WI38 (cell line): ENCODE results near the gene UGT1A6.

Source experiments
- H3K4me3 ChIP-seq: 2 replicates; pipeline ENCODE4 v1.5.1; 2011; ENCODE audit warnings: low read depth, mild to moderate bottlenecking, control low read depth, low read length
- CTCF ChIP-seq: IDR thresholded peaks from 2 replicates; pipeline ENCODE4 v1.5.1; 2012; ENCODE audit warnings: low read depth, mild to moderate bottlenecking, control low read depth, low read length

The UGT1A6 gene

GRCh38 chr2:233674314-233674713 is 18.4 kb upstream of the UGT1A6 start:
- no peak overlapping the region for H3K4me3 ChIP-seq
- no peak for TF ChIP-seq CTCF

- no peak for TF ChIP-seq CTCF
- H3K4me3 ChIP-seq, result no peak overlapping the region
Measured at GRCh38 chr2:233674995-233675394, 17.7 kb upstream of the UGT1A6 start.

GRCh38 chr2:233676046-233676445 is 16.6 kb upstream of the UGT1A6 start:
- no peak overlapping the region for H3K4me3 ChIP-seq
- TF ChIP-seq CTCF, result no peak

- TF ChIP-seq CTCF, result no peak
- no peak overlapping the region for H3K4me3 ChIP-seq
Measured at GRCh38 chr2:233679196-233679595, 13.5 kb upstream of the UGT1A6 start.

- no peak for TF ChIP-seq CTCF
- no peak overlapping the region for H3K4me3 ChIP-seq
Measured at GRCh38 chr2:233680361-233681045, 12.2 kb upstream of the UGT1A6 start.

GRCh38 chr2:233681521-233682099 is 11.1 kb upstream of the UGT1A6 start, which contains the start of gene UGT1A7:
Gene UGT1A7, plus strand, starts transcription at chr2:233681901. Its CDS starts 37 bp downstream, at chr2:233681938.
- TF ChIP-seq CTCF, result no peak
- H3K4me3 ChIP-seq, result no peak within 1 kb of the TSS

- TF ChIP-seq CTCF, result no peak
- H3K4me3 ChIP-seq, result no peak overlapping the region
Measured at GRCh38 chr2:233684640-233685039, 8.1 kb upstream of the UGT1A6 start.
